Inflammatory macrophage (primary cell): ENCODE data around the gene SPARCL1.
A peak's percentile ranks its signal among the peaks of the same experiment; 100 is the strongest.
"Not testable (repeated sequence)": the region's sequence is repeated elsewhere in the genome, so short reads cannot be mapped to it uniquely, and the experiment has no call there.

ENCODE experiments used
- DNase-seq, 2 donors: peaks; one replicate each; pipeline ENCODE4 v3.0.0-alpha.2; 2020 to 2022

Gene SPARCL1

DNA sequence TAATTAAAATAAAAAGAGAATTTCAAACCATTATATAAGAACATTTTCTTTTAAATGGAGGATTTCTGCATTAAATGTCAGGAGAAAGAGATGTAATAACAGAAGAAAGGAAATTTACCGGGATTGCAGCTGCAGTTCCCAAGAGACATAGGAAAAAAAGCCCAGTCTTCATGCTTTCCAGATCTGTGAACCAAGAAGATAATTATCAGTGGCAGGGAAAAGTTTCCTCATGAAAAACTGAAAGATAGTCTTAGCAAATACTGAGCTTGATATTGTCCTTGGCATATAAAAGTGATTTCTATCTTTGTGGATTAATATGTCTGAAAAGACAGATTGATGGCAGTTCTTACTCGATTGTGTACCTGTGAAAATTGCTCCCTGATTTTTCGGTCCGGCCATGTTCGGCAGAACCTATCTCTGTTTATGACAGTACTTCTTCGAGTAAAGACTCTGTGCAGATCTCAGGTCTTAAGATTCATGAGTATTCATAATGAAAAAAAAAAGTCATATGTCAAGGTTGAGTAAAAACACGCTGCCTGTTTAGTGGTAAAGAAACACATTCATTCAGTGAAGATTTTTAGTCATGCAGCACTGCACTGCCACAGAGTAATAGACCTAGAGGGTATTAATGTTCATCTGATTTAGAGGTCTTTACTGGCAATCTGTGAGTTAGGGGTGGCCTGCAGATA is 29.6 kb downstream of the SPARCL1 start:
- DNase-seq = no peak

DNA sequence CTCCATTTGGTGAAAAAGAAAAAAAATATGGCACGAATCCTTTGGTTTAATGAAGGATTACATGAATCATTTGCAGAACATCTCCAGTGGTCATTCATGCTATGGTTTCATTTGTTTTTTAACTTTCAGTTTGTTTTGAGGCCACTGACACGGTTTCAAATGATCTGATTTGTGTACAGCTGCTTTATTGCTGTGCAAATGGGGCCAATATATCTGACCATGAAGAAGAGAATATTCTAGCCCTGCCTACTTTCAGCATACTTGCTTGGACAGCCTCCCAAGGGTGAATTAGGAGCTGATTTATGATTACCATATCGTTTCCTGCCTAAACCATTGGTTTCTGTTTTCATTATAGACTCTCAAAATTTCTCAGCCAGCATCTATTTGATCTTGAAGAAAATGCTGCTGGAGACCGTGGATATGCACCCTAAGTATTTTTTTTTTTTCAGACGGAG is 30.7 kb downstream of the SPARCL1 start:
- no peak for DNase-seq

DNA sequence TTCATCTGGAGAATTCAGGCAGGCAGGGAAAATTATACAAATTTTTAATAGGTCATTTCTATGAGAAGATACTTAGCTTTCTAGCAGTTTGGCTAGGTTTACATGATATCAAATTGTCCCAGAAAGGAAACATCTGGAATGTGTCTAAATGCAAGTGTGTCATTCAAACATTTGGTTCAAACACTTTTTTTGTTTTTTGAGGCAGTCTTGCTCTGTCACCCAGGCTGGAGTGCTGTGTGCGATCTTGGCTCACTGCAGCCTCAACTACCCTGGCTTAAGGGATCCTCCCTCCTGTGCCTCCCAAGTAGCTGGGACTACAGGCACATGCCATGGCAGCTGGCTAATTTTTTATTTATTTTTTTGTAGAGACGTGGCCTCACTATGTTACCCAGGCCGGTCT is 31.6 kb downstream of the SPARCL1 start:
- no peak for DNase-seq

DNA sequence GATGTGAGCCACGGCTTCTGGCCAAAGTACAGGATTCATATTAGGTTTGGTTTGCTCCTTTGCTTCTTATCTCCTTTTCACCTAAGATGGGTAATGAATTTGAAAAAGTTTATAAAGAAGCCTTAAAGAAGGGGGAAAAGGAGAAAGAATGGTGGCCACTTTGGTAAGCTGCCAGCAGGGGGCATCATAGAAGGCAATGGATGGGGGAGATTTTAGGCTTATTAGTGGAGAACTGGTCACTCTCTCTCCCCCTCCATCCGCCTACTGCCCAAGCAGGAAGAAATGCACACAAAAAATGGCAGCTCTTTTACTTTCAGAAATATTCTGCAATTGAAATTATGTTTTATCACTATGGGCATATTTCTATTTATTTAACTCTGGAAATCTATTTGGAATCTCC is 32.0 kb downstream of the SPARCL1 start:
- peak; percentile 13 to 22 for DNase-seq

DNA sequence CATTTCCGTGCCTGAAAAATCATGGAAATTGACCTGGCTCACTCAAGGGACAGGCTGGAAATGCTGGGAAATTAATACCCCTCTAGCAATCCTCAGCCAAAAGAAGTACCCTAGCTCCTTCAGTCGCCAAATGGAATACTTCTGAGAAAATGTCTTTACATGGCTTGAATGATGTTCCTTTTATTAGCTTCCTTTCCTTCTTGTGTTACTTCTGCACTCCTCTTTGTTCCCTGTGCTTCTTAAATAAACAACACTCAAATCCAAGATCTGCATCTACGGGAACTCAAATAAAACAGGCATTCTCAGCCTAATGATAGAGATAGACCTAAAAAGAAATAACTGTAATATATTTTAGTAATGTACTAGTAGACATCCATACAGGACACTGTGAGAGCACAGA is 36.1 kb downstream of the SPARCL1 start:
- no peak for DNase-seq

DNA sequence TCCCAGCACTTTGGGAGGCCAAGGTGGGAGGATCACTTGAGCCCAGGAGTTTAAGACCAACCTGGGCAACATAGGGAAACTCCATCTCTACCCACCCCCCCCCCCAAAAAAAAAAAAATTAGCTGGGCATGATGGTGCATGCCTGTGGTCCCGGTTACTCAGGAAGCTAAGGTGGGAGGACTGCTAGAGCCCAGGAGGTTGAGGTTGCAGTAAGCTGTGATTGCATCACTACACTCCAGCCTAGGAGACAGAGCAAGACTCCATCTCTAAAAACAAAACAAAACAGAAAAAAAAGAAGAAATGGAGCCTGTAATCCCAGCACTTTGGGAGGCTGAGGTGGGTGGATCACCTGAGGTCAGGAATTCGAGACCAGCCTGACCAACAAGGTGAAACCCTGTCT is 37.3 kb downstream of the SPARCL1 start:
- not testable (repeated sequence) for DNase-seq

DNA sequence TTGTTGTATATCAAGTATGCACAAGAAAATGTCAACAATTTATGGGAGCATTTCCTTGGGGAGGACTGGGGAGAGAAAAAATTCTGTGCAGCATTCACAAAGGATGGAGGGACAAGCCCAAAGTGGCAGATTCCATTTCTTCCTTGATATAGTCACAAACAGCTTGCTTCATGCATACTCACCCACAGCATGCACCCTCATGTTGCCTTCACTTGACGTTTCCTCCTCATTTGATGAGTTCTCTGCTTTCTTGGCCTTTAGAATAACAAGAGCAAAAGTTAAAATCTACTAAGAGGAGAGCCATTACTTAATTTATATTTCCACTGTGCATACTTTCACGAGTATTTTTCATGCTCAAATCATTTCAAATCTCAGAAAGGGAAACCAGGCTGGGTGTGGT is 37.7 kb downstream of the SPARCL1 start:
- no peak for DNase-seq

DNA sequence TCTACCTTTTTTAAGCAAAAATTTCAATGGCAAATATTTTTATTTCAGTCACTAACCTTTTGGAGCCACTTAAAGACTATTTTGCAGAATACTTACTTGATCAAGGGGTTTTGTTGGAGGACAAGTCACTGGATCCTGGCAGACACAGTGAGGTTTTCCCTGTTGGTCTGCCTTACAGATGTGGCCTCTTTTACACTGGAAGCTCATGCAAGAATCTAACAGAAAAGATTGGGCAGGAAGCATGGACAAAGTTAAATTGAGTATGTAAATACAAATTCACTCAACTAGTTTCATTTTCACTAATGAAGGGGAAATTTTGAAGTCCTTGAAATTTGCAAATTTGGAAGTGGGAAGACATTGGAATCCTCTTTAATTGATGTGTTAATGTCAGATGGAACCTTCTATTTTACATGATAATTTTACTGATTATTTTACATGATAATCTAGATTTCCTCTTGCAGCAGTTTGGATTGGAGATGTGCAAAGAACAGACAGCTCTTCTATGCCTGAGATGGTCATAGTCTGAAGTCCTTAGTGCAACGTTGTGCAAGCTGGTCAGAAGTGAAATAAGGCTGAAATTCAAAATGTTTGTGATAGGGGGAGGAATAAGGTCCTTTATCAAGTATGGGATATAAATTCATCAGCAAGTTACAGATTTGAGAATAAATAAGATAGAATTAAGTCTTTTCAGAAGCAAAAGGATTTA is 38.4 kb downstream of the SPARCL1 start:
- DNase-seq = no peak

DNA sequence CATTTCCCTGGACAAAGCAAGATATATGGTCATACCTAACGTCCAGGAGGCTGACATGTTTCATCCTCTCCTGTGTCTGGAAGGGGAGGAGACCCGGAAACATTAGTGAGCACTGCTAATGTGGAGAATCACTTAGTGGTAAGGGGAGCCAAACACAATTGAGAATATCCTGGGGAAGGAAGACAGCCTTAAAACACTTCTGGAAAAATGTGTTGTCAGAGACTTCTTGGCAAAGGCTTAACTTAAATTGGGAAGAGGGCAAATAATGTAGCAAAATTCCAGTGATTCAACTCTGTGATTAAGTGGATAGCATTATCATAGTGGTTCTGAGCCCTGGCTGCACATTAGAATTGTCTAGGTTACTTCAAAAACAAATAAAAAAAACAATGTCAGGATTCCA is 39.5 kb downstream of the SPARCL1 start:
- DNase-seq = no peak

DNA sequence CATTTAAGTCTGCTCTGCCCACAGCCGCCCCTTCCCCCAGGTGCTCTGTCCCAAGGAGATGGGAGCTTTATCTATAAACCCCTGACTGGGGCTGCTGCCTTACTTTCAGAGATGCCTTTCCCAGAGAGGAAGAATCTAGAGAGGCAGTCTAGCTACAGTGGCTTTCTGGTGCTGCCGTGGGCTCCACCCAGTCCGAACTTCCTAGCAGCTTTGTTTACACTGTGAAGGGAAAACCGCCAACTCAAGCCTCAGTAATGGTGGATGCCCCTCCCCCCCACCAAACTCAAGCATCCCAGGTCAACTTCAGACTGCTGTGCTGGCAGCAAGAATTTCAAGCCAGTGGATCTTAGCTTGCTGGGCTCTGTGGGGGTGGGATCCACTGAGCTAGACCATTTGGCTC is 40.5 kb downstream of the SPARCL1 start:
- not testable (repeated sequence) for DNase-seq

DNA sequence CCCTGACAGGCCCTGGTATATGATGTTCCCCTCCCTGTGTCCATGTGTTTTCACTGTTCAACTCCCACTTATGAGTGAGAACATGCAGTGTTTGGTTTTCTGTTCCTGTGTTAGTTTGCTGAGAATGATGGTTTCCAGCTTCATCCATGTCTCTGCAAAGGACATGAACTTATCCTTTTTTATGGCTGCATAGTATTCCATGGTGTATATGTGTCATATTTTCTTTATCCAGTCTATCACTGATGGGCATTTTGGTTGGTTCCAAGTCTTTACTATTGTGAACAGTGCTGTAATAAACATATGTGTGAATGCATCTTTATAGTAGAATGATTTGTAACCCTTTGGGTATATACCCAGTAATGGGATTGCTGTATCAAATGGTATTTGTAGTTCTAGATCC is 45.9 kb downstream of the SPARCL1 start:
- not testable (repeated sequence) for DNase-seq

DNA sequence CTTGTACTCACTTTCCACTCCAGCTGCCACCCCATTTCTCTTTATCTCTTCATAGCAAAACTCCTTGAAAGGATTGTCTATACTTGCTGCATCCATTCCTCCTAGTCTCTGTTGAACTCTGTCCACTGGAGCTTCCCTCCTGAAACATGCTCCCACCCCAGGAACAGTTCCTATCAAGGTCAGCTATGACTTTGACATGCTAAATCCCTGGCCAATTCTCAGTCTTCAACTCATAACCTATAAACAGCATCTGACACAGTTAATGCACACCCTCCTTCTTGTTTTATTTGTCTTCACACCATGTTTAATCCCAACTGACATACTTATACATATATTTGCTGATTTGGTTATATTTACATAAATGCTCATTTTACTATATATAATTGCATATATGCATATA is 47.8 kb downstream of the SPARCL1 start:
- no peak for DNase-seq

DNA sequence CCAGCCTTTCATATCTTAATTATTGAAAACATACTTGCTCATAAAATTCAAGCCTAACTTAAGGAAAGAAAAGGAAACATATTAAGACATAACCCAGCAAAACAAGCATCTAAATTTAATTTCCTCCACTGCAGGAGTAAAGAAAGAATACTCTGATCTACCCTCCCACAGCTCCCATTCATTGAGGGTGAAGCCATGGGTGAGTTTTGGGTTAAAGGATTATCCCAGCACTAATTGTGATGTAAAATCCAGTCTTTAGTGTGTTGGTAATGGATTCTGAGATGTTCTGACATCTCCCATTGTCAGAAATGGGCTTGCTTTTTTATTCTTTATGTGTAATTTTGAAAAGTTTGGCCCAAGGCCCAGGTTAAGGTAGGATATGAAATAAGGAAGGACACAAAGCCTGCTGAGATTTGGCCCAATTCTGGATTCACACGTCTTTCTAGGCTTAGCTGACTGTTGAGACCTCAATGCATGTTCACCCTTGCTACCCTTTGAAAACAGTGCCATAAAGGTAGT is 50.4 kb downstream of the SPARCL1 start:
- no peak for DNase-seq

DNA sequence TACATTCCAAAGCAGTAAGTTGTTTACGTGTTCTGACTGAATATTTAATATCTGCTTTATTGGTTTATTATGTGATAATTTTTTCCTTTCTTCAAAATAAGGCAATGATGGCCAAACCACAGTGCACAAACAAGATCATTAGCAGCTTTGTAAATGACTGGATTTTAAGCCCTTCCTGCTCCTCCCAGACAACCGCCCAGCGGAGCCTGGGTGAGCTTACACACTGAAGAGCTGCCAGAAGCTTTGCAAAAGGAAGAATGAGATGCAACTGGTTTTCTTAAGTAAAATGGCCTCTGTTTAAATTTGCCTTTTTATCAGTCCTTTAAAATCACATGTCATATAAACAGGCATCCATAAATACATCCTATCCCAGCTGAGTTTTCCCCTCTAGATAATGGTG is 52.2 kb downstream of the SPARCL1 start:
- DNase-seq = no peak

DNA sequence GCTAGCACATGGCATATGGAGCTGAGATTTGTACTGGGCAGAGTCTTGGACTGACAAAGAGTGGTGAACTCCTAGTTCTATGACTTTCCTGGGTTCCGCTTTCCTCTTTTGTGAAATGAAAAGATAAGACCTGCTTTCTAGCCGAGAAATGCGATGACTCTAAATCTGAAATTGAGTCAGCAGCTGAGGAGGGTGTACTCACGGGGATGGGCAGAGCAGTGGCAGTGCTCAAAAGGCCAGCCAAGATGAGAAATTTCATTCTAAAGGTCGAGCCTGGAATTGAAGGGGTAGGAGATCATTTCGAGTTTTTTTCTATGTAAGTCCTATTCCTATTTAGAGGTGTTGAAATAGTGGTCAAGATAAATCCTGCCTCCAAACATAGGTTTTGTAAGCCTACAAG is 59.8 kb downstream of the SPARCL1 start:
- no peak for DNase-seq

DNA sequence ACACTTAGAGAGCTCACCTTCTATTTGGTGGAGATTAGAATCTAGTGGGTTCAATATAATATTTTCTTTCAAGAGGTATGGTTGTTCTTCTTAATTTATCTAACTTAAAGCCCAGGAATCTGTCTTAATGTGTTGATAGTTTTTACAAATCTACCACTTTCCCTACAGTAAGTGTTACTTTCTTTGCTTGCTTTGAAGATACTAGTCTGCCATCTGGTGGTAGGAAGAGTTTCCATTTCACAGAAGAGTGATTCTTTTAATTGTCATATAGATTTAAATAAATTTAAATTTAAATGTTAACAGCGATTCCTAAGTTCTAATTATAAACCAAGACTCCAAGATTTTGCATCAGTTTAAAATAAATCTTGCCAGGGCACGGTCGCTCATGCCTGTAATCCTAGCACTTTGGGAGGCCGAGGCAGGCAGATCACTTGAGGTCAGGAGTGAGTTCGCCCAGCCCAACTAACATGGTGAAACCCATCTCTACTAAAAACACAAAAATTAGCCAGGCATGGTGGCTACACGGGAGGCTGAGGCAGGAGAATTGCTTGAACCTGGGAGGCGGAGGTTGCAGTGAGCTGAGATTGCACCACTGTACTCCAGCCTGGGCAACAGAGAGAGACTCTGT is 63.3 kb downstream of the SPARCL1 start:
- DNase-seq = peak; percentile 30 to 44

DNA sequence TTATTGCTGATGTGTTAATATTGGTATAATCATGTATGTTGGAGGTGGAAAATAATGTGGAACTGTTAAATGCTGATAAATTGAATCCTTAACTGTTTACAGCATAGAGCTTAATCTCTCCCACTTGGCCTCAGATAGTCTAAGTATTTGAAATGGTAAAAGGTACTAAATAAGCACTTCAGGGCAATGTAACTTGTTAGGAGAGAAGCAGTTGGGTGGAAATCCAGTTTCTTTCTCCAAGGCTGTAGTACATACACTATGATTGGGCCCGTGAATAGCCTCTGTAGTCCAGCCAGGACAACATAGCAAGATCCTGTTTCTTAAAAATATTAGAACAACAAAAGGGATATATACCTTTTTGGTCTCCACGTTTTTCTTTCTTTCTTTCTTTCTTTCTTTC is 67.1 kb downstream of the SPARCL1 start:
- DNase-seq = no peak

DNA sequence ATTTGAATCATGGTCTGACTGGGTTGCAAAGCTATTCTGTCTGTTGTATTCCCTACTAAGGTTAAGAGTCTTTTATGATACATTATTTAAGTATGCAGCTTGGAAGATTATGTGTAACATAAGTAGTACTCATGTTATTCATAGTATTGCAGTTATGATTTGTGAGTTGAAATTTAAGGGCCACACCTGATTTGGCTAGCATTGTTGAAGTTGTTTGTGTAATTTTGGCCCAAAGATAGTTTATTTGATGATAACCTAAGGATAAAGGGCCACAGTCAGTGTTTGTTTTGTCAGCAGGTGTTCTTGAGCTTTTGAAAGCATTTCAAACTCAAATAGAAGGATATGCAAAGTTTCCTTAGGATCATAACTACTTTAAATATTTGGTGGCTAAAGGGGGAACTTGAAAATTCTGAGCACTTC is 67.9 kb downstream of the SPARCL1 start:
- no peak for DNase-seq

DNA sequence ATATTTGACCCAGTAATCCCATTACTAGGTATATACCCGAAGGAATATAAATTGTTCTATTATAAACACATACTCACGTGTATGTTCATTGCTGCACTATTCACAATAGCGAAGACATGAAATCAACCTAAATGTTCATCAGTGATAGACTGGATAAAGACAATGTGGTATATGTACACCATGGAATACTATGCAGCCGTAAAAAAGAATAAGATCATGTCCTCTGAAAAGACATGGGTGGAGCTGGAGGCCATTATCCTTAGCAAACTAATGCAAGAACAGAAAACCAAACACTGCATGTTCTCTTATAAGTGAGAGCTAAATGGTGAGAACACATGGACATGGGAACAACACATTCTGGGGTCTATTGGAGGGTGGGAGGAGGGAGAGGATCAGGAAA is 70.3 kb downstream of the SPARCL1 start:
- no peak for DNase-seq

DNA sequence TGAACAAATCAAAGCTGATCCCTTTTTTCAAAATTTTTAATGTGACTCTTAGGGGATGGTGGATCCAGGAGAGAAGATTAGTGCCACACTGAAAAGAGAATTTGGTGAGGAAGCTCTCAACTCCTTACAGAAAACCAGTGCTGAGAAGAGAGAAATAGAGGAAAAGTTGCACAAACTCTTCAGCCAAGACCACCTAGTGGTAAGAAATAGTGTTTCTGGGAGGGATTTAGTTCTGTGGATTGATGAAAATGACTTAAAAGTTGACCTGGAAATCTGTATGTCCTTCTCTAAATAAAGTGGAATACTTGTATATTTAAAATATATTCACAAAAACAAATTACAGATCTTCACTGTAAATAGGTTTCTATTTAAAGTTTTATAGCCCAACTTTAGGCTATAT is 77.6 kb downstream of the SPARCL1 start:
- DNase-seq = no peak

DNA sequence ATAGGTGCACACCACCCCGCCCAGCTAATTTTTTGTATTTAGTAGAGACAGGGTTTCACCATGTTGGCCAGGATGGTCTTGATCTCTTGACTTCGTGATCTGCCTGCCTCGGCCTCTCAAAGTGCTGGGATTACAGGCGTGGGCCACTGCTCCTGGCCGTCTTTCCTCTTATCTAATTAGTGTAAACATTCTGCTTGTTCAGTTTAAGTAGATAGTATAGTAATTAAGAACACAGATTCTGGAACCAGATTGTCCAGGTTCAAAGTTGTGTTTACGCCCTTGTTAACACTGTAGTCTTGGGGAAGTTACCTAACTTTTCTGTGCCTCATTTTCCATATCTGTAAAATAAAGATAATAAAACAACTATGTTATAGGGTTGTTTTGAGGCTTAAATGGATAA is 82.8 kb downstream of the SPARCL1 start:
- not testable (repeated sequence) for DNase-seq

DNA sequence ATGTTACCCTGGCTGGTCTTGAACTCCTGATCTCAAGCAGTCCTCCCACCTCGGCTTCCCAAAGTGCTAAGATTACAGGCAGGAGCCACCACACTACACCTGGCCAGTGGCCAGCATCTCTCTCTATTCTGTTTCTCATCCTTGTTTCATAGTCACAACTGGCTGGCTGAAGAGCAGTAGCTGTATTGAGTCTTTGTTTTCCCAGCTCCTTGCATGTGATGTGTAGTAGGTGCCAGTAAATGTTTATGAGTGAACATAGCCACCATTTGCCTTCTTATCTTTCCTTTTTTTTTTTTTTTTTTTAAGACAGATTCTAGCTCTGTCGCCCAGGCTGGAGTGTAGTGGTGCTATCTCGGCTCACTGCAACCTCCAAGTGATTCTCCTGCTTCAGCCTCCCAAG is 83.2 kb downstream of the SPARCL1 start:
- no peak for DNase-seq

DNA sequence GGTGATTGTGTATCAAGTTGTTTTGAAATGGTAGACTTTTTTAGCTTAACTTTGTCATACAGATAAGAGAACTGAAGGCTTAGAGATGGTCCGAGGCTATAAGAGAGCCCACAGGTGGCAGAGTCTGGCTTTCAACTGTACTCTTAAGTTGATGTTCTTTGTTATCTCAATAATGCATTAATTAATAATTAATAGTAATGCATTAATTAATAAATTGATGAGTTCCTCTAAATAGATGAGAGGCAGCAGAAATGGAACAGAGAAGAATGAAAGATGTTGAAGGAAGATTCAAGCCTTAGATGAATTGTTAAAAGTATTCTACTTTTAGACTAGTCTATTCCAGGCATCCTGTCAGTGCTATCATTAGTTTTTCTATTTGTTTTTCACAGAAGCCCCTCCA is 84.4 kb downstream of the SPARCL1 start:
- no peak for DNase-seq

DNA sequence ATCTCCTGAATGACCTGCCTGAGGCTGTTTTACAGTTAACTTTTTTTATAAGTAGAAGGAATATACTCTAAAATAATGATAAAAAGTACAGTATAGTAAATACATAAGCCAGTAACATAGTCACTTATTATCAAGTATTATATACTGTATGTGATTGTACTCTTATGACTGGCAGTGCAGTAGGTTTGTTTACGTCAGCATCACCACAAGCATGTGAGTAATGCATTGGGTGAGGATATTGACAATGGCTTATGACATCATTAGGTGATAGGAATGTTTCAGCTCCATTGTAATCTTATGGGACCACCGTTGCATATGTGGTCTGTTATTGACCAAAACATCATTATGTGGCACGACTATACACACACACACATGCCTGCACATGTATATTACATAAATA is 86.3 kb downstream of the SPARCL1 start:
- no peak for DNase-seq
